HCT116 (cell line): ENCODE measurements around the gene MAGEB6. TPM values are rescaled to one million over a fixed set of nuclear protein-coding genes. Genes with fewer than 3 reads are reported as not detected.
"Not testable (repeated sequence)": the region's sequence is repeated elsewhere in the genome, so short reads cannot be mapped to it uniquely, and the experiment has no call there.

Experiments used
- ATAC-seq: fragments of 200-7000 bp; cut with Tn5 transposase; 2 replicates; pipeline ENCODE4 v1.9.1; 2020; ENCODE audit warnings: mild to moderate bottlenecking, moderate library complexity
- BruUV-seq: library from RNA; stranded (reverse); fragments of 400-500 nt; replicated peaks from 2 replicates; lab custom pipeline; 2021; lab: Mats Ljungman, UMichigan
- CTCF ChIA-PET: fragments of 300-600 bp; sonication (Branson Sonifier 250); formaldehyde crosslinking; loops from one replicate; lab custom pipeline; 2021; ENCODE audit warnings: antibody characterized with exemption; lab: Charles Lee
- POLR2A ChIA-PET: fragments of 300-600, 350-600 bp; sonication (Branson Sonifier 250); formaldehyde crosslinking; loops from one replicate; lab custom pipeline; 2021; ENCODE audit warnings: antibody characterized with exemption; lab: Charles Lee
- RAD21 ChIA-PET, 2 experiments: fragments of 300-600 bp; sonication (Branson Sonifier 250); formaldehyde crosslinking; loops; one replicate each; lab custom pipeline; 2023; ENCODE audit warnings: low total read pairs in 2 of 2; ENCODE audit not compliant: uncharacterized antibody in 2 of 2, unreplicated experiment in 2 of 2, low non-redundant PET in 1 of 2; lab: Charles Lee
- DNase-seq: peaks from one replicate; pipeline ENCODE4 v3.0.0-alpha.2; 2010; ENCODE audit warnings: low read depth, low spot score
- H2AFZ ChIP-seq: fragments of 200-600 bp; shearing (Covaris generic), sonication (generic); 2 replicates; pipeline ENCODE4 v1.6.1; 2017; ENCODE audit warnings: low read depth, mixed run types, mixed read lengths, antibody characterized with exemption, low read length; ENCODE audit not compliant: poor library complexity, severe bottlenecking
- H3K27ac ChIP-seq: 2 replicates; pipeline ENCODE4 v1.5.1; 2012; ENCODE audit warnings: low read depth, low read length
- H3K27me3 ChIP-seq: fragments of 200-600 bp; sonication (generic); 2 replicates; pipeline ENCODE4 v1.6.1; 2016; ENCODE audit warnings: mixed run types, low read length, mixed read lengths; ENCODE audit not compliant: insufficient read depth
- H3K36me3 ChIP-seq, 2 experiments: fragments of 200-500 bp in 1 of 2; fragments of 200-600 bp in 1 of 2; sonication (Bioruptor generic) in 1 of 2; sonication (generic) in 1 of 2; 2 replicates each; pipeline versions ENCODE4 v1.5.1 to v1.6.1; 2014 to 2016; ENCODE audit warnings: low read length in 2 of 2, inconsistent platforms in 1 of 2, mixed read lengths in 1 of 2, mixed run types in 1 of 2; ENCODE audit not compliant: insufficient read depth in 2 of 2, control insufficient read depth in 1 of 2
- H3K4me1 ChIP-seq, 2 experiments: fragments of 200-600 bp in 1 of 2; sonication (generic) in 1 of 2; 2 replicates each; pipeline versions ENCODE4 v1.5.1 to v1.6.1; 2012 to 2017; ENCODE audit warnings: low read length in 2 of 2, inconsistent platforms in 1 of 2, mild to moderate bottlenecking in 1 of 2, mixed read lengths in 1 of 2, mixed run types in 1 of 2, moderate library complexity in 1 of 2; ENCODE audit not compliant: insufficient read depth in 2 of 2, control insufficient read depth in 1 of 2
- H3K4me2 ChIP-seq: fragments of 200-600 bp; sonication (generic); 2 replicates; pipeline ENCODE4 v1.6.1; 2017; ENCODE audit warnings: mixed run types, low read length, mixed read lengths
- H3K4me3 ChIP-seq, 2 experiments: fragments of 200-600 bp in 1 of 2; sonication (generic) in 1 of 2; replicated peaks in 1 of 2; 2 replicates each; pipeline ENCODE4 v1.5.1; 2011 to 2016; ENCODE audit warnings: low read length in 2 of 2, control low read depth in 1 of 2, low read depth in 1 of 2, mild to moderate bottlenecking in 1 of 2, mixed read lengths in 1 of 2, mixed run types in 1 of 2
- H3K79me2 ChIP-seq: fragments of 200-600 bp; sonication (generic); 2 replicates; pipeline ENCODE4 v1.6.1; 2017; ENCODE audit warnings: mild to moderate bottlenecking, mixed run types, low read length, moderate library complexity, mixed read lengths; ENCODE audit not compliant: insufficient read depth
- H3K9ac ChIP-seq: fragments of 200-600 bp; sonication (generic); 2 replicates; pipeline ENCODE4 v1.6.1; 2016; ENCODE audit warnings: low read length, mixed read lengths
- H3K9me2 ChIP-seq: fragments of 200-600 bp; sonication (generic), shearing (Covaris generic); 2 replicates; pipeline ENCODE4 v1.6.1; 2017; ENCODE audit warnings: mixed run types, mild to moderate bottlenecking, moderate library complexity; ENCODE audit not compliant: insufficient read depth
- H3K9me3 ChIP-seq, 2 experiments: fragments of 200-500 bp in 1 of 2; fragments of 200-600 bp in 1 of 2; sonication (Bioruptor generic) in 1 of 2; sonication (generic) in 1 of 2; 2 replicates each; pipeline ENCODE4 v1.6.1; 2014 to 2017; ENCODE audit warnings: low read length in 2 of 2, mixed read lengths in 2 of 2, inconsistent platforms in 1 of 2, low read depth in 1 of 2, mild to moderate bottlenecking in 1 of 2, mixed run types in 1 of 2, moderate library complexity in 1 of 2; ENCODE audit not compliant: control insufficient read depth in 1 of 2, insufficient read depth in 1 of 2
- H4K20me1 ChIP-seq: fragments of 200-600 bp; sonication (generic), shearing (Covaris generic); 2 replicates; pipeline ENCODE4 v1.6.1; 2017; ENCODE audit warnings: mixed run types, mild to moderate bottlenecking, moderate library complexity; ENCODE audit not compliant: insufficient read depth
- CEBPB ChIP-seq: IDR thresholded peaks from 2 replicates; pipeline ENCODE4 v1.6.1; 2012; ENCODE audit warnings: low read depth
- EGR1 ChIP-seq: IDR thresholded peaks from 2 replicates; pipeline ENCODE4 v1.6.1; 2012; ENCODE audit warnings: low read depth
- ELF1 ChIP-seq: IDR thresholded peaks from 2 replicates; pipeline ENCODE4 v1.6.1; 2012; ENCODE audit warnings: low read depth, borderline replicate concordance
- EZH2phosphoT487 ChIP-seq: fragments of 200-600 bp; IDR thresholded peaks from 2 replicates; pipeline ENCODE4 v1.6.1; 2018; ENCODE audit warnings: antibody characterized with exemption, borderline replicate concordance
- FOSL1 ChIP-seq: IDR thresholded peaks from 2 replicates; pipeline ENCODE4 v1.6.1; 2012; ENCODE audit warnings: low read depth
- JUND ChIP-seq: IDR thresholded peaks from 2 replicates; pipeline ENCODE4 v1.6.1; 2012
- POLR2AphosphoS5 ChIP-seq: IDR thresholded peaks from 2 replicates; pipeline ENCODE4 v1.6.1; 2011; ENCODE audit warnings: mild to moderate bottlenecking, low read depth, low read length, moderate library complexity
- SIN3A ChIP-seq: IDR thresholded peaks from 2 replicates; pipeline ENCODE4 v1.6.1; 2012; ENCODE audit warnings: low read depth
- TCF7L2 ChIP-seq: IDR thresholded peaks from 2 replicates; pipeline ENCODE4 v1.7.0; 2011; ENCODE audit warnings: borderline replicate concordance, inconsistent platforms; ENCODE audit not compliant: insufficient read depth, insufficient read length; ENCODE audit errors: extremely low read depth
- YY1 ChIP-seq: IDR thresholded peaks from 2 replicates; pipeline ENCODE4 v1.6.1; 2011; ENCODE audit warnings: low read length, low read depth, moderate library complexity, mild to moderate bottlenecking; ENCODE audit not compliant: insufficient replicate concordance; ENCODE audit errors: extremely low read depth
- ZFX ChIP-seq: fragments of 450-650 bp; IDR thresholded peaks from 2 replicates; pipeline ENCODE4 v1.6.1; 2017
- intact Hi-C: fragments of 100-400 bp; cut with micrococcal nuclease; formaldehyde crosslinking; loops from 2 replicates; pipeline ENCODE4 v1.10.0; 2022
- total RNA-seq: library from RNA; stranded (reverse); gene quantifications from one replicate; pipeline ENCODE4 v1.2.1, GENCODE V29; 2021; ENCODE audit not compliant: unreplicated experiment
- TF ChIP-seq, protein P1 (sequence below): IDR thresholded peaks from 2 replicates; pipeline ENCODE4 v1.6.1; 2012
- TF ChIP-seq, protein P2 (sequence below), 3 experiments: fragments of 200-600 bp in 1 of 3; sonication (generic) in 1 of 3; IDR thresholded peaks in 2 of 3; conservative IDR thresholded peaks in 1 of 3; 2 replicates each; pipeline ENCODE4 v1.5.1; 2012 to 2017; ENCODE audit warnings: low read depth in 2 of 3, low read length in 2 of 3, antibody characterized with exemption in 1 of 3, borderline replicate concordance in 1 of 3, control low read depth in 1 of 3, mild to moderate bottlenecking in 1 of 3, mixed read lengths in 1 of 3, mixed run types in 1 of 3, moderate library complexity in 1 of 3; ENCODE audit not compliant: insufficient read depth in 1 of 3

MAGEB6 gene
- total RNA-seq, 1 experiment from 2014 or later, result not detected

DNA sequence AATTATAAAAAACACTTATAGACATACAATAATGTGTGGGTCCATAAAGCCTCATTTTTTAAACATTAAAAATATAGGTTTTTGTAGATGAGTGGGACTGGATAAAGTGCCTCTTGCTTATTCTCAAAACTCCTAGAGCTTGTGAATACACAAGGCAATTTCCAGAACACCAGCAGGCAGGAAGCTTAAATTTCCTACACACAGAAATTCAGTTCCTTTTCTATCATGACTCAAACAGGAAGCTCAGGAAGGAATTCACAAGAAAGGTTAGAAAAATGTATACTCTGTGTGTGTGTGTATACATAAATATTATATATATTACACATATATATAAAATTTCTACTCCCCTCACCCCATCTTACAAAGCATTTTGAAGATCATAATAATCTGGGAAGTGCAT lies 11.3 kb downstream of the MAGEB6 start:
- DNase-seq (no peak), ATAC-seq (no peak)
- Histone ChIP-seq H3K9ac (no peak overlapping the region), H3K79me2 (no peaks in the 10 kb centered on the region), H3K27ac (no peak overlapping the region), H4K20me1 (no peaks in the 10 kb centered on the region), H3K27me3 (no peaks in the 10 kb centered on the region), H3K9me3 (no peaks in the 10 kb centered on the region), H3K36me3 (no peaks in the 10 kb centered on the region), H2AFZ (no peak overlapping the region), H3K4me1 (no peaks in the 10 kb centered on the region), H3K4me2 (no peak overlapping the region), H3K9me2 (no peaks in the 10 kb centered on the region), H3K4me3 (no peak overlapping the region)
- intact Hi-C loops, result no loop called here
- TF ChIP-seq CEBPB (no peak), POLR2AphosphoS5 (no peak), ELF1 (no peak), FOSL1 (no peak), EZH2phosphoT487 (no peak), YY1 (no peak), JUND (no peak), SIN3A (no peak), EGR1 (no peak), ZFX (no peak), TCF7L2 (no peak)
- TF ChIP-seq, protein P1, sequence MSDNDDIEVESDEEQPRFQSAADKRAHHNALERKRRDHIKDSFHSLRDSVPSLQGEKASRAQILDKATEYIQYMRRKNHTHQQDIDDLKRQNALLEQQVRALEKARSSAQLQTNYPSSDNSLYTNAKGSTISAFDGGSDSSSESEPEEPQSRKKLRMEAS, result no peak
- TF ChIP-seq, protein P2, sequence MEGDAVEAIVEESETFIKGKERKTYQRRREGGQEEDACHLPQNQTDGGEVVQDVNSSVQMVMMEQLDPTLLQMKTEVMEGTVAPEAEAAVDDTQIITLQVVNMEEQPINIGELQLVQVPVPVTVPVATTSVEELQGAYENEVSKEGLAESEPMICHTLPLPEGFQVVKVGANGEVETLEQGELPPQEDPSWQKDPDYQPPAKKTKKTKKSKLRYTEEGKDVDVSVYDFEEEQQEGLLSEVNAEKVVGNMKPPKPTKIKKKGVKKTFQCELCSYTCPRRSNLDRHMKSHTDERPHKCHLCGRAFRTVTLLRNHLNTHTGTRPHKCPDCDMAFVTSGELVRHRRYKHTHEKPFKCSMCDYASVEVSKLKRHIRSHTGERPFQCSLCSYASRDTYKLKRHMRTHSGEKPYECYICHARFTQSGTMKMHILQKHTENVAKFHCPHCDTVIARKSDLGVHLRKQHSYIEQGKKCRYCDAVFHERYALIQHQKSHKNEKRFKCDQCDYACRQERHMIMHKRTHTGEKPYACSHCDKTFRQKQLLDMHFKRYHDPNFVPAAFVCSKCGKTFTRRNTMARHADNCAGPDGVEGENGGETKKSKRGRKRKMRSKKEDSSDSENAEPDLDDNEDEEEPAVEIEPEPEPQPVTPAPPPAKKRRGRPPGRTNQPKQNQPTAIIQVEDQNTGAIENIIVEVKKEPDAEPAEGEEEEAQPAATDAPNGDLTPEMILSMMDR (IDR thresholded peaks at IDR 0.05 in 2 of 3, conservative IDR thresholded peaks at IDR 0.05 in 1 of 3; ENCODE audit: borderline replicate concordance in 1 of 3, insufficient read depth in 1 of 3, low read depth in 2 of 3, low read length in 2 of 3), result no peak
- ChIA-PET RAD21 (no interaction called here), POLR2A (no interaction called here), CTCF (no interaction called here)
- BruUV-seq, result no TSS peak

DNA sequence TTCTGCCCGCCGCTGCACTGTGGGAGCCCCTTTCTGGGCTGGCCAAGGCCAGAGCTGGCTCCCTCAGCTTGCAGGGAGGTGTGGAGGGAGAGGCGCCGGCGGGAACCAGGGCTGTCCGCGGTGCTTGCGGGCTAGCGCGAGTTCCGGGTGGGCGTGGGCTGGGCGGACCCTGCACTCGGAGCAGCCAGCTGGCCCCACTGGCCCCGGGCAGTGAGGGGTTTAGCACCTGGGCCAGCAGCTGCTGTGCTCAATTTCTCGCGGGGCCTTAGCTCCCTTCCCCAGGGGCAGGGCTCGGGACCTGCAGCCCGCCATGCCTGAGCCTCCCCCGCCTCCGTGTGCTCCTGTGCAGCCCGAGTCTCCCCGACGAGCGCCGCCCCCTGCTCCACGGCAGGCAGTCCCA lies 12.5 kb downstream of the MAGEB6 start:
- RAD21 ChIA-PET, POLR2A ChIA-PET, H3K36me3 ChIP-seq, H4K20me1 ChIP-seq, H3K4me1 ChIP-seq, H3K9ac ChIP-seq, BruUV-seq, intact Hi-C loops, H3K79me2 ChIP-seq, H3K9me3 ChIP-seq, DNase-seq, H3K27me3 ChIP-seq, ATAC-seq, H3K9me2 ChIP-seq, CTCF ChIA-PET, H3K4me2 ChIP-seq, H3K27ac ChIP-seq, H2AFZ ChIP-seq, H3K4me3 ChIP-seq: not testable (repeated sequence)
